Measurements from ENCODE around the gene ANGPTL2. TPM values are rescaled to one million over a fixed set of nuclear protein-coding genes. Genes with fewer than 3 reads are reported as not detected.

Gene ANGPTL2
- total RNA-seq, 1 experiment from 2014 or later: 5.1 TPM

- Mint-ChIP-seq H3K36me3 (ENCODE audit: insufficient read depth in 1 of 3, low read depth in 3 of 3) (peaks cover 0 to 3% (median 0%) of the 10 kb centered on the region in 3 experiments; a peak in 3 of 7 replicates), H3K9me3 (no peaks in the 10 kb centered on the region), H3K4me1 (peaks cover 12% of the 10 kb centered on the region in 2 experiments), H3K27me3 (ENCODE audit: low read depth) (no peaks in the 10 kb centered on the region), H3K27ac (no peak overlapping the region), H3K4me3 (no peak overlapping the region)
- H3K79me2 ChIP-seq (ENCODE audit: insufficient read depth, low read length): no peaks in the 10 kb centered on the region
- H3T11ph ChIP-seq (ENCODE audit: low read length): no peak overlapping the region
- no peak overlapping the region for H3K23ac ChIP-seq (ENCODE audit: insufficient read length, low read depth, low read length)
- TF ChIP-seq, protein P1, sequence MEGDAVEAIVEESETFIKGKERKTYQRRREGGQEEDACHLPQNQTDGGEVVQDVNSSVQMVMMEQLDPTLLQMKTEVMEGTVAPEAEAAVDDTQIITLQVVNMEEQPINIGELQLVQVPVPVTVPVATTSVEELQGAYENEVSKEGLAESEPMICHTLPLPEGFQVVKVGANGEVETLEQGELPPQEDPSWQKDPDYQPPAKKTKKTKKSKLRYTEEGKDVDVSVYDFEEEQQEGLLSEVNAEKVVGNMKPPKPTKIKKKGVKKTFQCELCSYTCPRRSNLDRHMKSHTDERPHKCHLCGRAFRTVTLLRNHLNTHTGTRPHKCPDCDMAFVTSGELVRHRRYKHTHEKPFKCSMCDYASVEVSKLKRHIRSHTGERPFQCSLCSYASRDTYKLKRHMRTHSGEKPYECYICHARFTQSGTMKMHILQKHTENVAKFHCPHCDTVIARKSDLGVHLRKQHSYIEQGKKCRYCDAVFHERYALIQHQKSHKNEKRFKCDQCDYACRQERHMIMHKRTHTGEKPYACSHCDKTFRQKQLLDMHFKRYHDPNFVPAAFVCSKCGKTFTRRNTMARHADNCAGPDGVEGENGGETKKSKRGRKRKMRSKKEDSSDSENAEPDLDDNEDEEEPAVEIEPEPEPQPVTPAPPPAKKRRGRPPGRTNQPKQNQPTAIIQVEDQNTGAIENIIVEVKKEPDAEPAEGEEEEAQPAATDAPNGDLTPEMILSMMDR (conservative IDR thresholded peaks at IDR 0.05): no peak
- no CpG with 5 or more reads among the region's 4 CpGs for WGBS (ENCODE audit: extremely low coverage, insufficient read length, low lambda C conversion rate)
- no peaks in the 10 kb centered on the region for H3K23me2 ChIP-seq (ENCODE audit: insufficient read length, low read depth, low read length, poor library complexity, severe bottlenecking)
- H3K4me2 ChIP-seq (ENCODE audit: insufficient read depth, insufficient read length, low read length): no peak overlapping the region
- H3K4me1 ChIP-seq (ENCODE audit: insufficient read depth, low read length): no peaks in the 10 kb centered on the region; the same call in 1 of the 2 replicates
- H3K27me3 ChIP-seq (ENCODE audit: insufficient read depth, low read length): no peaks in the 10 kb centered on the region
- no peak overlapping the region for H4K5ac ChIP-seq (ENCODE audit: insufficient read length, low read depth, low read length)
- H3K4ac ChIP-seq (ENCODE audit: low read depth, low read length): no peak overlapping the region
- H2AK5ac ChIP-seq (ENCODE audit: insufficient read length, low read length): no peak overlapping the region
- no peaks in the 10 kb centered on the region for H3K79me1 ChIP-seq (ENCODE audit: insufficient read depth, low read depth, low read length, poor library complexity, severe bottlenecking)
- H3K9ac ChIP-seq (ENCODE audit: extremely low read depth, insufficient read length, low read length): no peak overlapping the region
- H4K20me1 ChIP-seq (ENCODE audit: control insufficient read depth, insufficient read depth, insufficient read length): no peaks in the 10 kb centered on the region
- no peak overlapping the region for H3K14ac ChIP-seq (ENCODE audit: insufficient read depth, low read length)
- no peak for DNase-seq
- no peak overlapping the region for H2BK120ac ChIP-seq (ENCODE audit: low read depth, low read length, poor library complexity, severe bottlenecking)
- H2BK5ac ChIP-seq (ENCODE audit: insufficient read length, low read length): no peak overlapping the region
- no peaks in the 10 kb centered on the region for H3K9me3 ChIP-seq (ENCODE audit: control insufficient read depth, low read depth, low read length)
- H3K56ac ChIP-seq (ENCODE audit: insufficient read length, low read depth, low read length): no peak overlapping the region
- H3K27ac ChIP-seq (ENCODE audit: insufficient read length, low read depth, low read length): no peak overlapping the region
- no peak overlapping the region for H2BK15ac ChIP-seq (ENCODE audit: low read depth, low read length)
- H3K18ac ChIP-seq (ENCODE audit: insufficient read length, low read depth, low read length): no peak overlapping the region
- no peak overlapping the region for H2AFZ ChIP-seq (ENCODE audit: low read length)
- H4K91ac ChIP-seq (ENCODE audit: insufficient read length, low read depth, low read length): no peak overlapping the region
- H4K8ac ChIP-seq (replicated peaks; ENCODE audit: insufficient read length, low read depth, low read length): no peak overlapping the region
- H2BK20ac ChIP-seq (ENCODE audit: low read depth, low read length, poor library complexity, severe bottlenecking): no peak overlapping the region
- H2BK12ac ChIP-seq (ENCODE audit: insufficient read length, low read depth, low read length): no peak overlapping the region
Measured at GRCh38 chr9:127165116-127165515, 42.7 kb upstream of the ANGPTL2 start.
